ENCODE data around the gene DUSP16.

Gene DUSP16

DNA sequence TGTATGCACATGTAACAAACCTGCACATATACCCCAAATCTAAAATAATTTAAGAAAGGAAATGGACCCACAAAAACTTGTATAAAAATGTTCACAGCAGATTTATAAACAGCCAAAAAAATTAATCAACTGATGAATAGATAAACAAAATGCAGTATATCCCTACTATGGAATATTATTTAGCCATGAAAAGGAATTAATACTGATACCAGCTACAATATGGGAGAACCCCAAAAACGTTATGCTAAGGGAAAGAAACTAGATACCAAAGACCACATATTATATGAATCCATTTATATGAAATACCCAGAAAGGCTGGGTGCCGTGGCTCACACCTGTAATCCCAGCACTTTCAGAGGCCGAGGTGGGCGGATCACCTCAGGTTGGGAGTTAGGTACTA is 20.9 kb downstream of the DUSP16 start:
- peaks cover 28% of the 10 kb centered on the region for H3K4me1 ChIP-seq (ENCODE audit: low read depth, poor library complexity, severe bottlenecking)
- no peaks in the 10 kb centered on the region for H3K36me3 ChIP-seq (ENCODE audit: insufficient read depth)
- H3K27ac ChIP-seq = no peak overlapping the region
- H4K20me1 ChIP-seq (ENCODE audit: insufficient read depth) = no peaks in the 10 kb centered on the region
- no peak overlapping the region for H3K4me3 ChIP-seq (IDR thresholded peaks at IDR 0.05; ENCODE audit: insufficient read depth, low read depth, low read length)
- H3K9ac ChIP-seq = no peak overlapping the region
- TF ChIP-seq, protein P1, sequence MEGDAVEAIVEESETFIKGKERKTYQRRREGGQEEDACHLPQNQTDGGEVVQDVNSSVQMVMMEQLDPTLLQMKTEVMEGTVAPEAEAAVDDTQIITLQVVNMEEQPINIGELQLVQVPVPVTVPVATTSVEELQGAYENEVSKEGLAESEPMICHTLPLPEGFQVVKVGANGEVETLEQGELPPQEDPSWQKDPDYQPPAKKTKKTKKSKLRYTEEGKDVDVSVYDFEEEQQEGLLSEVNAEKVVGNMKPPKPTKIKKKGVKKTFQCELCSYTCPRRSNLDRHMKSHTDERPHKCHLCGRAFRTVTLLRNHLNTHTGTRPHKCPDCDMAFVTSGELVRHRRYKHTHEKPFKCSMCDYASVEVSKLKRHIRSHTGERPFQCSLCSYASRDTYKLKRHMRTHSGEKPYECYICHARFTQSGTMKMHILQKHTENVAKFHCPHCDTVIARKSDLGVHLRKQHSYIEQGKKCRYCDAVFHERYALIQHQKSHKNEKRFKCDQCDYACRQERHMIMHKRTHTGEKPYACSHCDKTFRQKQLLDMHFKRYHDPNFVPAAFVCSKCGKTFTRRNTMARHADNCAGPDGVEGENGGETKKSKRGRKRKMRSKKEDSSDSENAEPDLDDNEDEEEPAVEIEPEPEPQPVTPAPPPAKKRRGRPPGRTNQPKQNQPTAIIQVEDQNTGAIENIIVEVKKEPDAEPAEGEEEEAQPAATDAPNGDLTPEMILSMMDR (conservative IDR thresholded peaks at IDR 0.05; ENCODE audit: low read depth, low read length) = no peak
- no peak overlapping the region for H3K4me2 ChIP-seq
- H2AFZ ChIP-seq (ENCODE audit: low read depth) = no peak overlapping the region
- no peaks in the 10 kb centered on the region for H3K27me3 ChIP-seq (ENCODE audit: insufficient read depth, low read depth)
- H3K79me2 ChIP-seq (ENCODE audit: insufficient read depth, low read depth) = peaks cover 15% of the 10 kb centered on the region; the same call in 1 of the 2 replicates

DNA sequence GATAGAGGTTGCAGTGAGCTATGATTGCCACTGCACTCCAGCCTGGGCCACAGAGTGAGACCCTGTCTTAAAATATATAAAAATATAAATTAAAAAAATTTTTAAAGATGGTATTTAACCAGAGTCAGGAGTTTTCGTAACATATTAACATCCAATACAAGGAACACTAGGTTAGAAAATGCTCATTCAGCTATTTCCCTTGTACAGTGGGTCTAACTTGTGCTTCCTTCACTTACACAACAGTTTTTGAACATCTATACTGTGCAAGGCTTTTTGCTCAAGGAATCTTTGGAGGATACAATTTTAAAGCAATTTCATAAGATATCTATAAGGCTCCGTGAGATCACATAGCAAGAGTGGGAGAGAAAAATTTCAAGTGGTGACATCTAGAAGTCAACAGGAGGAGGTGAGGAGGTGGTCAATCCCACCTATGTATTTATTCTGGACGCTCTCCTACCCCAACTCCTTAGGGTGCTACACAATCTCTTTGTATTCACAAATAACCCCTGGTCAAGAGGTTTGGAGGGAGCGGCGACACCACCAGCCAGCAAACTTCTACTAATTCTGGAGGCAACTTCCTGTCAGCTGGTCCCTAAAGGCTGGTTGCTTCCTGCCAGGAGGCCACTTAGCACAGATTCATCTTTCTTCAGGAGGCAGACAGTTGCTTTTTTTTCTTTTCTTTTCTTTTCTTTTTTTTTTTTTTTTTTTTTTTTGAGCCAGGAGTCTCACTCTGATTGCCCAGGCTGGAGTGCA is 22.2 kb downstream of the DUSP16 start:
- H4K20me1 ChIP-seq (ENCODE audit: insufficient read depth) = no peaks in the 10 kb centered on the region
- H3K4me3 ChIP-seq (IDR thresholded peaks at IDR 0.05; ENCODE audit: insufficient read depth, low read depth, low read length) = no peak overlapping the region
- H3K36me3 ChIP-seq (ENCODE audit: insufficient read depth) = no peaks in the 10 kb centered on the region
- no peak overlapping the region for H2AFZ ChIP-seq (ENCODE audit: low read depth)
- TF ChIP-seq, protein P1 (conservative IDR thresholded peaks at IDR 0.05; ENCODE audit: low read depth, low read length) = no peak
- H3K27ac ChIP-seq = no peak overlapping the region
- H3K79me2 ChIP-seq (ENCODE audit: insufficient read depth, low read depth) = peaks cover 12% of the 10 kb centered on the region; the same call in 1 of the 2 replicates
- H3K27me3 ChIP-seq (ENCODE audit: insufficient read depth, low read depth) = no peaks in the 10 kb centered on the region
- H3K4me1 ChIP-seq (ENCODE audit: low read depth, poor library complexity, severe bottlenecking) = peaks cover 14% of the 10 kb centered on the region
- no peak overlapping the region for H3K9ac ChIP-seq
- H3K4me2 ChIP-seq = no peak overlapping the region

DNA sequence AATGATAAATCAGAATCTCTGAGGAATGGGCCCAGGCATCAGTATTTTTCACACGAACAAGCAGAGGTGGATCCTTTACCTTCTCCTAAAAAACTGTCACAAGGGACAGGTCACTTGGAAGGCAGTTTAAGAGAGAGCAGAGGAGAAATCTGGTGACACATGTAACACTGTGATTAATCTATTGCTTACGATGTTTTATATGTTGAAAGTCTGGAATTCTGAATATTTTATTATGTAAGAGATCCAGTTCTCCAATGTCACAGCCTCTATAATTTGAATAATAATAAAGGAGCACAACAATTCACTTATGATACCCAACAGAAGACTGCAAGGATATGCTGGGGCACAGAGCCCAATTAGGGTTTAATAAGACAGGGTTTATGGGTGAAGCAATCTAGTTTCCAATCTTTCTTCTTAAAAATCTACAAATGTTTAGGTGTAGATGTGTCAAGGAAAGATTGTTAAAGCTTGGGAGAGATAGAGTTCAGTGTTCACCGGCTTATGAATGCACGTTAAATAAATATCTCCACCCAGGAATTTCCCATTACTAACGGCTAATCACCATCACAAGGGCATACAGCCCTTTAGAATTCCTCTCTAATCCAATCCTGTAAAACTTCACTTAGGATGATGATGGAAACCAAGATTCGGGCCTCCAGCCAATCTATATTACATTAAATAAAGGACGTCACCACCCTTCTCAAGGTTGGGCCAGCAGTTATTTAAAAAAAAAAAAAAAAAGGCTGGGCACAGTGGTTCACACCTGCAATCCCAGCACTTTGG is 23.4 kb downstream of the DUSP16 start:
- peaks cover 12% of the 10 kb centered on the region; the same call in 1 of the 2 replicates for H3K79me2 ChIP-seq (ENCODE audit: insufficient read depth, low read depth)
- no peaks in the 10 kb centered on the region for H3K27me3 ChIP-seq (ENCODE audit: insufficient read depth, low read depth)
- H3K4me2 ChIP-seq = no peak overlapping the region
- H3K9ac ChIP-seq = no peak overlapping the region
- TF ChIP-seq, protein P1 (conservative IDR thresholded peaks at IDR 0.05; ENCODE audit: low read depth, low read length) = no peak
- H3K4me3 ChIP-seq (IDR thresholded peaks at IDR 0.05; ENCODE audit: insufficient read depth, low read depth, low read length) = no peak overlapping the region
- no peak overlapping the region for H3K27ac ChIP-seq
- H2AFZ ChIP-seq (ENCODE audit: low read depth) = no peak overlapping the region
- no peaks in the 10 kb centered on the region for H3K36me3 ChIP-seq (ENCODE audit: insufficient read depth)
- peaks cover 6% of the 10 kb centered on the region for H3K4me1 ChIP-seq (ENCODE audit: low read depth, poor library complexity, severe bottlenecking)
- no peaks in the 10 kb centered on the region for H4K20me1 ChIP-seq (ENCODE audit: insufficient read depth)

DNA sequence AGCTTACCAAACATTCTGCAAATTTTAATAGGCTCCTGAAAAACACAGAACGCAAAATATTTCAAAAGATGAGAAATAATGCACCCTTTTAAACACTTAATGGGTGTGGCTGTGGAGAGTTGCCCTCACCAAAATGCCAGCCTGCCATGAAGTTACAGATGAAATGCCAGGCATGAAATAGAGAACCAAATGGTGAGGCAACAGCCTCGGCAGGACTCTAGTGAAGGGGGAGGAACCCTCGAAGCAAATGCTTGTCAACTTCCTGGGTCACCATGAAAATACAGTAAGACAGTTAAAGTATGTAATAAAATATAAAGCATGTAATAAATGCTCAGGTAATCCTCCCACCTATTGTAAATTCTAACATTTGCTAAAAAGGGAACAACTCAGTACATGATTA is 24.1 kb downstream of the DUSP16 start:
- H3K4me2 ChIP-seq = no peak overlapping the region
- H4K20me1 ChIP-seq (ENCODE audit: insufficient read depth) = no peaks in the 10 kb centered on the region
- H3K36me3 ChIP-seq (ENCODE audit: insufficient read depth) = no peaks in the 10 kb centered on the region
- TF ChIP-seq, protein P1 (conservative IDR thresholded peaks at IDR 0.05; ENCODE audit: low read depth, low read length) = no peak
- H3K27ac ChIP-seq = no peak overlapping the region
- peaks cover 12% of the 10 kb centered on the region; the same call in 1 of the 2 replicates for H3K79me2 ChIP-seq (ENCODE audit: insufficient read depth, low read depth)
- H3K4me1 ChIP-seq (ENCODE audit: low read depth, poor library complexity, severe bottlenecking) = peaks cover 2% of the 10 kb centered on the region
- no peak overlapping the region for H3K4me3 ChIP-seq (IDR thresholded peaks at IDR 0.05; ENCODE audit: insufficient read depth, low read depth, low read length)
- no peaks in the 10 kb centered on the region for H3K27me3 ChIP-seq (ENCODE audit: insufficient read depth, low read depth)
- H3K9ac ChIP-seq = no peak overlapping the region
- no peak overlapping the region for H2AFZ ChIP-seq (ENCODE audit: low read depth)
